Measurements from ENCODE around the gene PITPNC1. TPM values are rescaled to one million over a fixed set of nuclear protein-coding genes. Genes with fewer than 3 reads are reported as not detected.

PITPNC1 gene
- total RNA-seq, 1 experiment from 2014 or later: 37.5 TPM

GRCh38 chr17:67623767-67624166, 246.7 kb downstream of the PITPNC1 start:
- Mint-ChIP-seq H3K27ac (no peak overlapping the region), H3K4me3 (no peak overlapping the region), H3K36me3 (ENCODE audit: insufficient read depth in 1 of 3, low read depth in 3 of 3) (peaks cover 0 to 11% (median 7%) of the 10 kb centered on the region in 3 experiments; a peak in 5 of 7 replicates), H3K27me3 (ENCODE audit: low read depth) (no peaks in the 10 kb centered on the region), H3K4me1 (peaks cover 12 to 14% of the 10 kb centered on the region in 2 experiments), H3K9me3 (peaks cover 2 to 6% of the 10 kb centered on the region in 2 experiments; a peak in 2 of 5 replicates)
- H3K79me1 ChIP-seq (ENCODE audit: insufficient read depth, low read depth, low read length, poor library complexity, severe bottlenecking): no peaks in the 10 kb centered on the region
- H4K20me1 ChIP-seq (ENCODE audit: control insufficient read depth, insufficient read depth, insufficient read length): no peaks in the 10 kb centered on the region
- H2AFZ ChIP-seq (ENCODE audit: low read length): no peak overlapping the region
- H2AK5ac ChIP-seq (ENCODE audit: insufficient read length, low read length): no peak overlapping the region
- H3K4me2 ChIP-seq (ENCODE audit: insufficient read depth, insufficient read length, low read length): no peak overlapping the region
- no peak overlapping the region for H2BK15ac ChIP-seq (ENCODE audit: low read depth, low read length)
- no peaks in the 10 kb centered on the region for H3K79me2 ChIP-seq (ENCODE audit: insufficient read depth, low read length)
- TF ChIP-seq, protein P1, sequence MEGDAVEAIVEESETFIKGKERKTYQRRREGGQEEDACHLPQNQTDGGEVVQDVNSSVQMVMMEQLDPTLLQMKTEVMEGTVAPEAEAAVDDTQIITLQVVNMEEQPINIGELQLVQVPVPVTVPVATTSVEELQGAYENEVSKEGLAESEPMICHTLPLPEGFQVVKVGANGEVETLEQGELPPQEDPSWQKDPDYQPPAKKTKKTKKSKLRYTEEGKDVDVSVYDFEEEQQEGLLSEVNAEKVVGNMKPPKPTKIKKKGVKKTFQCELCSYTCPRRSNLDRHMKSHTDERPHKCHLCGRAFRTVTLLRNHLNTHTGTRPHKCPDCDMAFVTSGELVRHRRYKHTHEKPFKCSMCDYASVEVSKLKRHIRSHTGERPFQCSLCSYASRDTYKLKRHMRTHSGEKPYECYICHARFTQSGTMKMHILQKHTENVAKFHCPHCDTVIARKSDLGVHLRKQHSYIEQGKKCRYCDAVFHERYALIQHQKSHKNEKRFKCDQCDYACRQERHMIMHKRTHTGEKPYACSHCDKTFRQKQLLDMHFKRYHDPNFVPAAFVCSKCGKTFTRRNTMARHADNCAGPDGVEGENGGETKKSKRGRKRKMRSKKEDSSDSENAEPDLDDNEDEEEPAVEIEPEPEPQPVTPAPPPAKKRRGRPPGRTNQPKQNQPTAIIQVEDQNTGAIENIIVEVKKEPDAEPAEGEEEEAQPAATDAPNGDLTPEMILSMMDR (conservative IDR thresholded peaks at IDR 0.05): no peak
- H4K8ac ChIP-seq (replicated peaks; ENCODE audit: insufficient read length, low read depth, low read length): no peak overlapping the region
- no peak overlapping the region for H3K18ac ChIP-seq (ENCODE audit: insufficient read length, low read depth, low read length)
- no peaks in the 10 kb centered on the region for H3K4me1 ChIP-seq (ENCODE audit: insufficient read depth, low read length)
- H3K9me3 ChIP-seq (ENCODE audit: control insufficient read depth, low read depth, low read length): no peaks in the 10 kb centered on the region
- no peak overlapping the region for H3K56ac ChIP-seq (ENCODE audit: insufficient read length, low read depth, low read length)
- H4K5ac ChIP-seq (ENCODE audit: insufficient read length, low read depth, low read length): no peak overlapping the region
- H3K4ac ChIP-seq (ENCODE audit: low read depth, low read length): no peak overlapping the region
- H3K14ac ChIP-seq (ENCODE audit: insufficient read depth, low read length): no peak overlapping the region
- no peak overlapping the region for H2BK12ac ChIP-seq (ENCODE audit: insufficient read length, low read depth, low read length)
- no peak overlapping the region for H2BK120ac ChIP-seq (ENCODE audit: low read depth, low read length, poor library complexity, severe bottlenecking)
- WGBS (ENCODE audit: extremely low coverage, insufficient read length, low lambda C conversion rate): no CpG with 5 or more reads among the region's 2 CpGs
- H3K23ac ChIP-seq (ENCODE audit: insufficient read length, low read depth, low read length): no peak overlapping the region
- H2BK20ac ChIP-seq (ENCODE audit: low read depth, low read length, poor library complexity, severe bottlenecking): no peak overlapping the region
- no peak for DNase-seq
- no peaks in the 10 kb centered on the region for H3K27me3 ChIP-seq (ENCODE audit: insufficient read depth, low read length)
- no peak overlapping the region for H4K91ac ChIP-seq (ENCODE audit: insufficient read length, low read depth, low read length)
- H3K9ac ChIP-seq (ENCODE audit: extremely low read depth, insufficient read length, low read length): no peak overlapping the region
- no peak overlapping the region for H3K27ac ChIP-seq (ENCODE audit: insufficient read length, low read depth, low read length)
- no peak overlapping the region for H2BK5ac ChIP-seq (ENCODE audit: insufficient read length, low read length)
- no peak overlapping the region for H3T11ph ChIP-seq (ENCODE audit: low read length)
- H3K23me2 ChIP-seq (ENCODE audit: insufficient read length, low read depth, low read length, poor library complexity, severe bottlenecking): no peaks in the 10 kb centered on the region

Data from H9 (cell line).